Naive thymus-derived CD4-positive, alpha-beta T cell (primary cell): ENCODE results near the gene SMIM33. TPM values are rescaled to one million over a fixed set of nuclear protein-coding genes. Genes with fewer than 3 reads are reported as not detected.
"Not testable (repeated sequence)": the region's sequence is repeated elsewhere in the genome, so short reads cannot be mapped to it uniquely, and the experiment has no call there.

ENCODE experiments used
- ATAC-seq: fragments of 150-1000 bp; cut with Tn5 transposase; 2 replicates; pipeline ENCODE4 v1.10.0; 2021; ENCODE audit warnings: mild to moderate bottlenecking, moderate library complexity
- CTCF ChIA-PET: fragments of 350-600 bp; sonication (Branson Sonifier 250); formaldehyde crosslinking; loops from one replicate; lab custom pipeline; 2021; ENCODE audit warnings: antibody characterized with exemption; lab: Charles Lee
- POLR2A ChIA-PET: fragments of 350-600 bp; sonication (Branson Sonifier 250); formaldehyde crosslinking; loops from one replicate; lab custom pipeline; 2021; ENCODE audit warnings: antibody characterized with exemption, inconsistent platforms; lab: Charles Lee
- DNase-seq, 9 donors: peaks; one replicate each; pipeline versions ENCODE4 v3.0.0 to v3.0.0-alpha.2; 2020 to 2022; ENCODE audit warnings: mixed read lengths in 1 of 9
- H3K27ac ChIP-seq: one replicate; pipeline ENCODE4 v1.7.0; 2013; ENCODE audit warnings: mild to moderate bottlenecking, low read depth, low read length, moderate library complexity
- H3K27me3 ChIP-seq, 2 donors: one replicate each; pipeline ENCODE4 v1.7.0; 2013; ENCODE audit warnings: low read length in 2 of 2, mild to moderate bottlenecking in 2 of 2, moderate library complexity in 2 of 2; ENCODE audit not compliant: control insufficient read depth in 2 of 2, insufficient read depth in 2 of 2
- H3K36me3 ChIP-seq, 3 experiments: 1 replicate in 2 of 3; 2 replicates in 1 of 3; pipeline ENCODE4 v1.7.0; 2013; ENCODE audit warnings: low read length in 3 of 3, mild to moderate bottlenecking in 3 of 3, moderate library complexity in 1 of 3; ENCODE audit not compliant: insufficient read depth in 3 of 3, control insufficient read depth in 2 of 3
- H3K4me1 ChIP-seq, 2 donors: one replicate each; pipeline ENCODE4 v1.7.0; 2013; ENCODE audit warnings: low read length in 2 of 2, mild to moderate bottlenecking in 2 of 2, moderate library complexity in 1 of 2; ENCODE audit not compliant: control insufficient read depth in 2 of 2, insufficient read depth in 2 of 2
- H3K4me3 ChIP-seq: 2 replicates; pipeline ENCODE4 v1.7.0; 2013; ENCODE audit warnings: mild to moderate bottlenecking, low read length
- H3K9me3 ChIP-seq, 3 experiments: 1 replicate in 2 of 3; 2 replicates in 1 of 3; pipeline ENCODE4 v1.7.0; 2013; ENCODE audit warnings: low read length in 3 of 3; ENCODE audit not compliant: control insufficient read depth in 2 of 3
- H3K27ac Mint-ChIP-seq, 9 donors: one replicate each; pipeline ENCODE4 v1.8.0; 2020 to 2022; ENCODE audit warnings: mixed read lengths in 9 of 9, mild to moderate bottlenecking in 8 of 9, moderate library complexity in 5 of 9, inconsistent platforms in 2 of 9
- H3K27me3 Mint-ChIP-seq, 5 donors: one replicate each; pipeline ENCODE4 v1.8.0; 2021 to 2022; ENCODE audit warnings: mixed read lengths in 5 of 5, mild to moderate bottlenecking in 1 of 5
- H3K36me3 Mint-ChIP-seq, 5 donors: one replicate each; pipeline ENCODE4 v1.8.0; 2020 to 2022; ENCODE audit warnings: mixed read lengths in 5 of 5, mild to moderate bottlenecking in 3 of 5, inconsistent platforms in 1 of 5
- H3K4me1 Mint-ChIP-seq, 7 donors: one replicate each; pipeline ENCODE4 v1.8.0; 2020 to 2022; ENCODE audit warnings: mixed read lengths in 7 of 7, mild to moderate bottlenecking in 3 of 7, inconsistent platforms in 1 of 7
- H3K4me3 Mint-ChIP-seq, 10 donors: one replicate each; pipeline ENCODE4 v1.8.0; 2020 to 2022; ENCODE audit warnings: mild to moderate bottlenecking in 10 of 10, mixed read lengths in 10 of 10, moderate library complexity in 6 of 10, inconsistent platforms in 2 of 10
- H3K9me3 Mint-ChIP-seq, 11 donors: one replicate each; pipeline ENCODE4 v1.8.0; 2020 to 2022; ENCODE audit warnings: mixed read lengths in 11 of 11, mild to moderate bottlenecking in 4 of 11, inconsistent platforms in 1 of 11, moderate library complexity in 1 of 11
- intact Hi-C, 2 donors: fragments of 100-400 bp; cut with micrococcal nuclease; formaldehyde crosslinking; loops; one replicate each; pipeline ENCODE4 v1.15.1; 2023
- polyA plus RNA-seq, 2 donors: library from polyadenylated mRNA; unstranded; fragments of 300-500 nt; fragmentation: Illumina TruSeq; gene quantifications; one replicate each; pipeline ENCODE4 v1.2.3, GENCODE V29; 2021
- total RNA-seq, 6 experiments: library from RNA in 5 of 6; stranded (reverse) in 5 of 6; gene quantifications; 1 replicate in 5 of 6; 2 replicates in 1 of 6; pipeline ENCODE4 v1.2.3 and lab custom pipeline; 2021 to 2026

Gene SMIM33
- total and polyA plus RNA-seq, 7 experiments from 2014 or later: 0.09 to 0.99 (median 0.27) TPM; not detected in 2

- intact Hi-C loops, H3K9me3 Mint-ChIP-seq, H3K27me3 Mint-ChIP-seq, H3K9me3 ChIP-seq, H3K4me3 ChIP-seq, DNase-seq, H3K4me1 Mint-ChIP-seq, H3K36me3 ChIP-seq, H3K4me3 Mint-ChIP-seq, H3K27me3 ChIP-seq, H3K36me3 Mint-ChIP-seq, H3K27ac ChIP-seq, ATAC-seq, H3K4me1 ChIP-seq: not testable (repeated sequence)
- peak overlapping the region in 1 of 9 donors; percentile 76 for H3K27ac Mint-ChIP-seq
- POLR2A ChIA-PET: interaction anchor here (0.6 to 0.9 kb wide), 2 partner anchors 62 to 210 kb away, joined by 3 to 4 read pairs; partner anchors contain the start of gene MATR3
- CTCF ChIA-PET: interaction anchor here (2.1 kb wide), 1 partner anchor 9 kb away, joined by 10 read pairs; no protein-coding TSS in a partner anchor
Observed at GRCh38 chr5:139503879-139504278, 33.1 kb downstream of the SMIM33 start.

GRCh38 chr5:139504722-139505121, 33.9 kb downstream of the SMIM33 start:
- H3K36me3 Mint-ChIP-seq, H3K9me3 ChIP-seq: not testable (repeated sequence)
- CTCF ChIA-PET: interaction anchor here (0.7 to 1.2 kb wide), 4 partner anchors 9 to 98 kb away, joined by 3 to 5 read pairs (median 3); no protein-coding TSS in a partner anchor

GRCh38 chr5:139512786-139513390, 42.1 kb downstream of the SMIM33 start:
- Mint-ChIP-seq H3K9me3 (peaks cover 0 to 5% (median 0%) of the 10 kb centered on the region in 11 donors), H3K27ac (peak overlapping the region; percentile 61 to 92 (median 83)), H3K4me1 (peaks cover 37 to 55% (median 50%) of the 10 kb centered on the region in 7 donors), H3K36me3 (peaks cover 0 to 5% (median 0%) of the 10 kb centered on the region in 5 donors), H3K27me3 (no peaks in the 10 kb centered on the region), H3K4me3 (peak overlapping the region in 8 of 10 donors; percentile 15 to 84 (median 74))
- Histone ChIP-seq H3K27me3 (no peaks in the 10 kb centered on the region), H3K27ac (no peak overlapping the region), H3K4me1 (peaks cover 7 to 26% of the 10 kb centered on the region in 2 donors), H3K36me3 (no peaks in the 10 kb centered on the region), H3K9me3 (no peaks in the 10 kb centered on the region), H3K4me3 (no peak overlapping the region)
- intact Hi-C loops: loop anchor here (1.0 to 10.0 kb wide), 12 partner anchors 30 to 318 kb away; partner anchors contain the start of genes DNAJC18 (in 2 of the 2), SMIM33 (in 2 of the 2), STING1 (in 2 of the 2) and MATR3 (in 1 of the 2)
- CTCF ChIA-PET: interaction anchor here (0.7 to 10.1 kb wide), 23 partner anchors 10 to 121 kb away, joined by 3 to 310 read pairs (median 5); partner anchors contain the start of genes DNAJC18, SMIM33, STING1 and UBE2D2
- POLR2A ChIA-PET: interaction anchor here (0.9 to 8.3 kb wide), 11 partner anchors 17 to 171 kb away, joined by 3 to 102 read pairs (median 6); partner anchors contain the start of genes DNAJC18, PAIP2, SPATA24 and STING1
- DNase-seq (peak in 1 of 9 donors; percentile 14), ATAC-seq (no peak)

More at GRCh38 chr5:139504722-139505121, 33.9 kb downstream of the SMIM33 start:
- H3K4me1 ChIP-seq, H3K27ac ChIP-seq, H3K27me3 Mint-ChIP-seq, H3K27ac Mint-ChIP-seq, DNase-seq, H3K9me3 Mint-ChIP-seq, intact Hi-C loops, H3K4me3 ChIP-seq, H3K4me3 Mint-ChIP-seq, H3K4me1 Mint-ChIP-seq, H3K27me3 ChIP-seq, H3K36me3 ChIP-seq, ATAC-seq: not testable (repeated sequence)
- POLR2A ChIA-PET: interaction anchor here (0.6 to 1.0 kb wide), 4 partner anchors 23 to 271 kb away, joined by 3 to 5 read pairs (median 4); partner anchors contain the start of gene MATR3

DNA sequence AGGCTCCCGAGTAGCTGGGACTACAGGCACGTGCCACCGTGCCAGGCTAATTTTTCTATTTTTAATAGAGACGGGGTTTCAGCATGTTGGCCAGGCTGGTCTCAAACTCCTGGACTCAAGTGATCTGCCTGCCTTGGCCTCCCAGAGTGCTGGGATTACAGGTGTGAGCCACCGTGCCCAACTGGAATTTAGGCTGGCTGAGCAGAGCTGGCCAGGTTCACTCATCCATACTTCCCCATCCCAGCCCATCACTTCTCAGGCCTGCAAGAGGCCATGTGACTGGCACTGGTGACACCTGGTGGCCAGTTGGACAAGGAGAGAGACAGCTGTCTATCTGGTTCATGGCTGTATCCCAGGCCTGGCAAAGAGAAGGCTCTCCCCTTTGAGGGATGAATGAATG, 42.6 kb downstream of the SMIM33 start:
- peaks cover 39 to 59% (median 54%) of the 10 kb centered on the region in 7 donors for H3K4me1 Mint-ChIP-seq
- H3K27ac Mint-ChIP-seq: peak overlapping the region; percentile 34 to 92 (median 62)
- not testable (repeated sequence) for H3K36me3 Mint-ChIP-seq, H3K9me3 Mint-ChIP-seq, H3K27me3 Mint-ChIP-seq, H3K27ac ChIP-seq, H3K36me3 ChIP-seq, H3K4me3 ChIP-seq, H3K9me3 ChIP-seq, H3K27me3 ChIP-seq
- peak; percentile 77 for ATAC-seq
- peak overlapping the region in 2 of 10 donors; percentile 1 to 38 for H3K4me3 Mint-ChIP-seq
- POLR2A ChIA-PET: interaction anchor here (1.2 to 8.3 kb wide), 9 partner anchors 32 to 171 kb away, joined by 5 to 102 read pairs (median 6); partner anchors contain the start of genes DNAJC18, PAIP2, SMIM33 and SPATA24
- DNase-seq: peak; percentile 51 to 77 (median 72)
- CTCF ChIA-PET: interaction anchor here (0.6 to 10.1 kb wide), 24 partner anchors 10 to 225 kb away, joined by 3 to 310 read pairs (median 6); partner anchors contain the start of genes DNAJC18, SMIM33 and STING1
- H3K4me1 ChIP-seq: peaks cover 7 to 26% of the 10 kb centered on the region in 2 donors
- intact Hi-C loops: loop anchor here (1.0 to 10.0 kb wide), 12 partner anchors 31 to 319 kb away; partner anchors contain the start of genes DNAJC18 (in 2 of the 2), SMIM33 (in 2 of the 2), STING1 (in 2 of the 2) and MATR3 (in 1 of the 2)

- Mint-ChIP-seq H3K36me3 (peaks cover 0 to 5% (median 0%) of the 10 kb centered on the region in 5 donors), H3K9me3 (peaks cover 0 to 5% (median 0%) of the 10 kb centered on the region in 11 donors), H3K27ac (peak overlapping the region; percentile 34 to 91 (median 61)), H3K27me3 (no peaks in the 10 kb centered on the region), H3K4me3 (peak overlapping the region in 3 of 10 donors; percentile 1 to 38 (median 8)), H3K4me1 (peaks cover 44 to 63% (median 58%) of the 10 kb centered on the region in 7 donors)
- DNase-seq (no peak), ATAC-seq (no peak)
- peaks cover 7 to 26% of the 10 kb centered on the region in 2 donors for H3K4me1 ChIP-seq
- no peaks in the 10 kb centered on the region for H3K9me3 ChIP-seq
- H3K4me3 ChIP-seq: no peak overlapping the region
- intact Hi-C loops: loop anchor here (1.0 to 10.0 kb wide), 12 partner anchors 31 to 319 kb away; partner anchors contain the start of genes DNAJC18 (in 2 of the 2), SMIM33 (in 2 of the 2), STING1 (in 2 of the 2) and MATR3 (in 1 of the 2)
- no peaks in the 10 kb centered on the region for H3K27me3 ChIP-seq
- no peaks in the 10 kb centered on the region for H3K36me3 ChIP-seq
- ChIA-PET CTCF (interaction anchor here (0.6 to 10.1 kb wide), 21 partner anchors 11 to 226 kb away, joined by 3 to 310 read pairs (median 6); partner anchors contain the start of genes DNAJC18, SMIM33 and STING1), POLR2A (interaction anchor here (1.2 to 8.3 kb wide), 8 partner anchors 33 to 172 kb away, joined by 5 to 102 read pairs (median 6); partner anchors contain the start of genes DNAJC18, PAIP2, SMIM33 and SPATA24)
- no peak overlapping the region for H3K27ac ChIP-seq
Observed at GRCh38 chr5:139513852-139514485, 43.2 kb downstream of the SMIM33 start.
